Mucosa of descending colon (tissue), 3 donors: ENCODE results near the gene GPR160. TPM values are rescaled to one million over a fixed set of nuclear protein-coding genes. Genes with fewer than 3 reads are reported as not detected.
"Not testable (repeated sequence)": the region's sequence is repeated elsewhere in the genome, so short reads cannot be mapped to it uniquely, and the experiment has no call there.

Experiments
- ATAC-seq: fragments of 200-7000 bp; cut with Tn5 transposase; one replicate; pipeline ENCODE4 v1.9.1; 2020; ENCODE audit warnings: mild to moderate bottlenecking, moderate library complexity
- DNase-seq, 3 donors: peaks; one replicate each; pipeline ENCODE4 v3.0.0-alpha.2; 2020
- H3K36me3 ChIP-seq: fragments of 200-600 bp; one replicate; pipeline ENCODE4 v1.8.0; 2021; ENCODE audit warnings: low read depth, mild to moderate bottlenecking
- H3K4me1 ChIP-seq: fragments of 200-600 bp; one replicate; pipeline ENCODE4 v1.8.0; 2021; ENCODE audit warnings: low read depth, mild to moderate bottlenecking
- H3K4me3 ChIP-seq: fragments of 200-600 bp; one replicate; pipeline ENCODE4 v1.8.0; 2021; ENCODE audit warnings: mild to moderate bottlenecking
- H3K9me3 ChIP-seq: fragments of 200-600 bp; one replicate; pipeline ENCODE4 v1.8.0; 2021; ENCODE audit warnings: mild to moderate bottlenecking
- CTCF ChIP-seq: fragments of 200-600 bp; IDR thresholded peaks from one replicate; pipeline ENCODE4 v1.8.0; 2022; ENCODE audit warnings: antibody characterized with exemption, mild to moderate bottlenecking
- intact Hi-C, 2 donors: fragments of 100-400 bp; cut with DNase I in 1 of 2; cut with micrococcal nuclease in 1 of 2; formaldehyde crosslinking; loops; one replicate each; pipeline versions ENCODE4 v1.11.0 to v1.11.1; 2022; cut with DNase I, micrococcal nuclease
- total RNA-seq, 3 donors: library from RNA; stranded (reverse); fragmentation: NEBNext Ultra II Directional in 2 of 3; extraction: Animal tissue kit (Norgen Biotek cat#: 25700) in 2 of 3; gene quantifications; one replicate each; pipeline versions ENCODE4 v1.2.1 to v1.2.4, GENCODE V29; 2021 to 2023
- donor health status: DM: no; HTN: no; CAD: no; lungs with moderate emphysema.
- donor health status: DM: no; HTN: no; CAD: no.
- donor health status: DM: no; HTN: yes; CAD: no.

Gene GPR160
- total RNA-seq, 3 donors from 2014 or later = 30.0 to 96.5 (median 67.6) TPM

DNA sequence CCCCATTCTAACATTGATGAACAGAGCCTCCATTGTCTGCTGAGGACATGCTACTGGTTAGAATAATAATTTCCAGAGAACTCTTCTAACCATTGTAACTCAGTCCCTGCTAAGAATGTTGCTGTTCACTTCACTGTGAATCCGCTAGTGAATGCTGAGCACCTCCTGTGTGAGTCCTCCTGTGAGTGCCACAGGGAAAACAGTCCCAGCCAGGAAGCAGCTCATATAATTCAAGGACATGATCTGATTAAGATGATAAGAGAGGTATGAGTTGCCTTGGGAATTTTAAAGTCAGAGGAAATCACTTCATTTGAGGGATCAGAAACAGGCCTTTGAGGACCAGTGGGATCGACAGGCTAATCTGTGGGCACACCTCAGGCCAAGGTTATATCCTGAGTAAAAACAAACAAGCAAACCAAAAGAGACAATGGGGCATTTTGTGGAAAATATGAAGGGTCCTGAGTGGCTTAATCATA is 33.9 kb upstream of the GPR160 start:
- no peak for TF ChIP-seq CTCF
- Histone ChIP-seq H3K4me3 (no peak overlapping the region), H3K9me3 (no peaks in the 10 kb centered on the region), H3K4me1 (no peaks in the 10 kb centered on the region), H3K36me3 (no peaks in the 10 kb centered on the region)
- ATAC-seq (no peak), DNase-seq (no peak)
- intact Hi-C loops = no loop called here

DNA sequence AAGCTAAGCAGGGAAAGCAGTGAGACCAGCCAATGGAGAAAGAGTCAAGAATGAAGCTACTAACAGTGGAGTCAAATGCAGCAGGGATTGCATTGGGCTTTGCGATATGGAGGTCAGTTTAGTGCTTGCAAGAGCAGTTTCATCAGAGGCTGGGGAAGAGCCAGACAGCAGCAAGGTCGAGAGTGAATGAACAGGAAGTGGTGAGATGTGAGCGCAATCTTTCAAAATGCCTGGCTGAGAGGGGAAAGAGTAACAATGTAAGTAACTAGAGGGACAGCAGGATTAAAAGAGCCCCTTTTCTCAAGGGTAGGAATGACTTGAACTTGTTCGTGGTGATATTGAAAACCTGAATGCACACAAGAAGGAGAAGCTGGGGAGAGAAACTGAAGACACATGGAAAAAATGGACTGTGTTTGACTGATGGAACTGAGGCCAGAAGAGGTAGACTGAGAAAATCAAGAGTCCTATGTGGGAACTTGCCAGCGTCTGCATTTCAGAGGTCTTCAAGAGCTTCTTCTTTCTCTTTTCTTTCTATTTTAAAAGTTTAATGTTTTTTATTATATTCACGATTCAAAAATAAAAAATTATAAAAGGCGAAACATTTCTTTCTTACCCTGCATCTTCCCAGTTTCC is 30.6 kb upstream of the GPR160 start:
- no peaks in the 10 kb centered on the region for H3K36me3 ChIP-seq
- intact Hi-C loops = no loop called here
- no peaks in the 10 kb centered on the region for H3K9me3 ChIP-seq
- ATAC-seq (peak; percentile 48), DNase-seq (no peak)
- no peak for TF ChIP-seq CTCF
- H3K4me1 ChIP-seq = no peaks in the 10 kb centered on the region
- no peak overlapping the region for H3K4me3 ChIP-seq

- no peaks in the 10 kb centered on the region for H3K9me3 ChIP-seq
- H3K4me3 ChIP-seq = no peak overlapping the region
- intact Hi-C loops = no loop called here
- no peak for TF ChIP-seq CTCF
- DNase-seq = no peak
- no peak for ATAC-seq
- H3K36me3 ChIP-seq = no peaks in the 10 kb centered on the region
- peaks cover 6% of the 10 kb centered on the region for H3K4me1 ChIP-seq
These were observed 27.3 kb upstream of the GPR160 start for GRCh38 chr3:170010498-170010897.

- intact Hi-C loops = no loop called here
- H3K4me1 ChIP-seq = peaks cover 6% of the 10 kb centered on the region
- no peak for TF ChIP-seq CTCF
- H3K4me3 ChIP-seq = no peak overlapping the region
- ATAC-seq (peak; percentile 98), DNase-seq (peak in 1 of 3 donors; percentile 49)
- H3K9me3 ChIP-seq = no peaks in the 10 kb centered on the region
- no peaks in the 10 kb centered on the region for H3K36me3 ChIP-seq
These were observed 25.0 kb upstream of the GPR160 start for GRCh38 chr3:170012683-170013400.

DNA sequence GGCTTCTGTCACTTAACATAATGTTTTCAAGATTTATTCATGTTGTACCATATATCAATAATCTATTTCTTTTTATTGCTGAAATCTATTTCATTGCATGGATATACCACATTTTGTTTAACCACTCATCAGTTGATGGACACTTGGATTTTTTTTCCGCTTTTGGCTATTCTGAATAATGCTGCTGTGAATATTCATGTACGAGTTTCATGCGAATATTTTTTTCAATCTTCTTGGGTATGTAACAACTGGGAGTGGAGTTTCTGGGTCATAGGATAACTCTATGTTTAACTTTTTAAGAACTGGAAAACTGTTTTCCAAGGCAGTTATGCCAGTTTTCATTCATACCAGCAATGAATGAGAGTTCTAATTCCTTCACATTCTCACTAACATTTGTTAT is 21.7 kb upstream of the GPR160 start:
- ATAC-seq (no peak), DNase-seq (no peak)
- intact Hi-C loops = no loop called here
- no peak for TF ChIP-seq CTCF
- H3K4me1 ChIP-seq = peaks cover 6% of the 10 kb centered on the region
- H3K36me3 ChIP-seq = no peaks in the 10 kb centered on the region
- H3K4me3 ChIP-seq = no peak overlapping the region
- H3K9me3 ChIP-seq = no peaks in the 10 kb centered on the region

GRCh38 chr3:170019306-170019705 is 18.5 kb upstream of the GPR160 start:
- H3K36me3 ChIP-seq, DNase-seq, H3K4me3 ChIP-seq, H3K4me1 ChIP-seq, intact Hi-C loops, ATAC-seq, H3K9me3 ChIP-seq: not testable (repeated sequence)
